Stimulated activated effector memory CD8-positive, alpha-beta T cell treated with anti-CD3 and anti-CD28 coated beads, Interleukin-12 subunit alpha, Interleukin-12 subunit beta, amount 100 ng/mL, for 72 hours (primary cell): ENCODE data around the gene HBG2.

Experiments
- ATAC-seq: fragments of 150-1000 bp; cut with Tn5 transposase; 2 replicates; pipeline ENCODE4 v1.10.0; 2021
- DNase-seq, 2 donors: peaks; one replicate each; pipeline ENCODE4 v3.0.0; 2021 to 2022; ENCODE audit warnings: low spot score in 2 of 2
- H3K27ac Mint-ChIP-seq: one replicate; pipeline ENCODE4 v1.8.0; 2022; ENCODE audit warnings: mild to moderate bottlenecking, mixed read lengths
- H3K36me3 Mint-ChIP-seq: one replicate; pipeline ENCODE4 v1.8.0; 2022; ENCODE audit warnings: mild to moderate bottlenecking, mixed read lengths
- H3K4me1 Mint-ChIP-seq: one replicate; pipeline ENCODE4 v1.8.0; 2022; ENCODE audit warnings: mixed read lengths
- H3K4me3 Mint-ChIP-seq: one replicate; pipeline ENCODE4 v1.8.0; 2022; ENCODE audit warnings: mild to moderate bottlenecking, mixed read lengths
- H3K9me3 Mint-ChIP-seq: one replicate; pipeline ENCODE4 v1.8.0; 2022; ENCODE audit warnings: mixed read lengths

The HBG2 gene

DNA sequence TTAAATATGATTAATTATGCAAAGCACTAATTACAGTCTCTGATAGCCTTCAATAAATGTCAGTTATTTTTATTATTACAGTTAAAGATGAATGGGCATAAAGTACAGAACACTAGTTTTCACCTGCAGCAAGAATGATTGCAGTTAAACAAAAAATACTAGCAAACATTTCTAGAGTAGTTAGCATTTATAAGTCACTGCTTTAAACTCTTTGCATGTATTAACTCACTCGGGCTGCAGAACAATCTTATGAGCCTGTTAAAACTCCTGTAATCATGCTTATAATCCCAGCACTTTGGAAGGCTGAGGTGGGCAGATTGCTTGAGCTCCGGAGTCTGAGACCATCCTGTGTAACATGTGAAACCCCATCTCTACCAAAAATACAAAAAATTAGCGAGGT lies 32.3 kb upstream of the HBG2 start:
- ATAC-seq (no peak), DNase-seq (no peak)
- Mint-ChIP-seq H3K9me3 (no peaks in the 10 kb centered on the region), H3K4me3 (no peak overlapping the region), H3K36me3 (no peaks in the 10 kb centered on the region), H3K27ac (no peak overlapping the region), H3K4me1 (no peaks in the 10 kb centered on the region)

DNA sequence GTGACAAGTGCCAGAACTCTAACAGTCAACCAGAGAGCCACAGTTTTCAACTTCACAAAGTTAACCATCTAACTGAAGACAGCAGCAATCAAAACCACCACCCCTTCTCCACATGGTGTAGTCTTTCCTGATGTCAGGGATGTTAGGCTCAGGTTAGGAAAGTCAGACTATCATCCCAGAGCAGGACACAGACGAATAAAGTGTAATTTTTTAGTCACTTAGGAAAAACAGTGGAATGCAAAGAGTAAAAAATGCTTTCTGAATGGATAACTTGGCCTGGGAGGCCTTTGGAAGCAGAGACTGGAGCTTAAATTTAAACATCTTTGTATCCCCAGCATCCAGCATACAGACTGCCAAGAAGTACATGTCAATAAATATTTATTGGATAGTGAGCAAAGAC lies 31.8 kb upstream of the HBG2 start:
- H3K27ac Mint-ChIP-seq = no peak overlapping the region
- DNase-seq (no peak), ATAC-seq (no peak)
- no peaks in the 10 kb centered on the region for H3K4me1 Mint-ChIP-seq
- H3K4me3 Mint-ChIP-seq = no peak overlapping the region
- H3K9me3 Mint-ChIP-seq = no peaks in the 10 kb centered on the region
- no peaks in the 10 kb centered on the region for H3K36me3 Mint-ChIP-seq

DNA sequence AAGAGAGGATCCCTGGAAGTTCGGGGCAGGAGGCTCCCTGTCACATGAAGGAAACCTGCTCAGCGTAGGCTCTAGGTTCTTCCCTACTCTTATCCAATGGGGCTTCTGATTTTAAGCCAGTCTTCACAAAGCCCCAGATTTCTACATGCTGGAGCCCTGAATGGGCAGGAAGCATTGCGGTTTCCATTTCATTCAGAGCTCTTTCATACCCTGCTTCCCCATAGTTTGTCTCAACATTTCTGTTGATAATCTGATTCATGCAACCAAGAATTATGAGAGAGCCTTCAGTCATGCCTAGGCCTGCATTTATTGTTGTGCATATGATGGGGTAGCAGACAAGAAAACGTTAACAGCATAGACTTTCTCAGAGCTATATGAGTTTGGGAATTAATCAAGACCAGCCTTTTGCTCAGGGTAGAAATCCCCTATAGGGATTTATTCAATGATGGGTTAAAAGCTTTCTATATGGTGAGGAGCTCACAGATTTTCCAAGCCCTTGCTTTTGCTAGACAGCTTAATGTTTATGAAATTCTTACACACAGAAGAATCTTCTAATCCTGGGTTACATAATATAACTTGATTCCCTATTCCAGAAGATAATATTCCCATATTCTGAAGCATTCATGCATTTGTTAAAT lies 31.2 kb upstream of the HBG2 start:
- no peaks in the 10 kb centered on the region for H3K4me1 Mint-ChIP-seq
- no peaks in the 10 kb centered on the region for H3K36me3 Mint-ChIP-seq
- no peak overlapping the region for H3K4me3 Mint-ChIP-seq
- H3K27ac Mint-ChIP-seq = no peak overlapping the region
- no peak for ATAC-seq
- H3K9me3 Mint-ChIP-seq = no peaks in the 10 kb centered on the region
- no peak for DNase-seq

DNA sequence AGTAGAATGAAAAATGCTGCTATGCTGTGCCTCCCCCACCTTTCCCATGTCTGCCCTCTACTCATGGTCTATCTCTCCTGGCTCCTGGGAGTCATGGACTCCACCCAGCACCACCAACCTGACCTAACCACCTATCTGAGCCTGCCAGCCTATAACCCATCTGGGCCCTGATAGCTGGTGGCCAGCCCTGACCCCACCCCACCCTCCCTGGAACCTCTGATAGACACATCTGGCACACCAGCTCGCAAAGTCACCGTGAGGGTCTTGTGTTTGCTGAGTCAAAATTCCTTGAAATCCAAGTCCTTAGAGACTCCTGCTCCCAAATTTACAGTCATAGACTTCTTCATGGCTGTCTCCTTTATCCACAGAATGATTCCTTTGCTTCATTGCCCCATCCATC lies 30.1 kb upstream of the HBG2 start:
- Mint-ChIP-seq H3K9me3 (no peaks in the 10 kb centered on the region), H3K4me1 (no peaks in the 10 kb centered on the region), H3K36me3 (no peaks in the 10 kb centered on the region), H3K27ac (no peak overlapping the region), H3K4me3 (no peak overlapping the region)
- DNase-seq (no peak), ATAC-seq (no peak)

DNA sequence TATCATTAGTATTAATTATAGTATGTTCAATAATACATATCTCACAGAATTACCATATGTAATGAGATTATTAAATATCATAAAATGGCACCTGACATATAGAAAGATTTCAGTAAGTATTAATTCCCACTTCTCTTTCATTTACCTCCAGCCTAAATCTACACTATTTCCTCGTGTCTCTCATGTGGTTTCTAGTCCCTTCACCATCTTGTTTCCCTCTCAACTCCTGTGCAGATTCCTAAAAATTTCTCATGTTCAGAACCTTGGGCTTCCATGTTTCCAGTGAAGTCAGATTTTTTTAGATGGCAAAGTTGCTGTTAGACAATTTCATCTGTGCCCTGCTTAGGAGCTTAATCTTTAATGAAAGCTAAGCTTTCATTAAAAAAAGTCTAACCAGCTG lies 29.3 kb upstream of the HBG2 start:
- H3K4me1 Mint-ChIP-seq = no peaks in the 10 kb centered on the region
- ATAC-seq (no peak), DNase-seq (no peak)
- H3K4me3 Mint-ChIP-seq = no peak overlapping the region
- H3K9me3 Mint-ChIP-seq = no peaks in the 10 kb centered on the region
- no peak overlapping the region for H3K27ac Mint-ChIP-seq
- H3K36me3 Mint-ChIP-seq = no peaks in the 10 kb centered on the region

DNA sequence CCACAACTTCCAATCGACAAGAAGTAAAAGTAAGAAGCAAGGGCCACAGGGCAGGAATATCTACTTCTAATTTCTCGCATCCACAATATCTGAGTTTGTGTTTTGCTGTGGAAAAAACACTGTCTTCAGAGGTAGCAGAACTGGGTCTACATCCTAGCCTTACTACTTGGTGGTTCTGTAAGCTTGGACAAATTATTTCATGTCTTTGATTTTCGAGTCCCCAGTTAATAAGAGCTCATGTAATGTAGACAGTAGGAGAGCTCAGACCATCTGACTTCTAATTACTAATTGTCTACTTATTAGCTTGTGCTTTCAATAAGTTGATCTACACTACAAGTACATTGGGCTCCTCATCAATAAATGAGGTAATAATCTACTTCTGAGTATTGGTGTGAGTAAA lies 28.5 kb upstream of the HBG2 start:
- no peaks in the 10 kb centered on the region for H3K9me3 Mint-ChIP-seq
- H3K4me3 Mint-ChIP-seq = no peak overlapping the region
- DNase-seq = no peak
- H3K4me1 Mint-ChIP-seq = no peaks in the 10 kb centered on the region
- H3K27ac Mint-ChIP-seq = no peak overlapping the region
- no peaks in the 10 kb centered on the region for H3K36me3 Mint-ChIP-seq
- ATAC-seq = no peak

DNA sequence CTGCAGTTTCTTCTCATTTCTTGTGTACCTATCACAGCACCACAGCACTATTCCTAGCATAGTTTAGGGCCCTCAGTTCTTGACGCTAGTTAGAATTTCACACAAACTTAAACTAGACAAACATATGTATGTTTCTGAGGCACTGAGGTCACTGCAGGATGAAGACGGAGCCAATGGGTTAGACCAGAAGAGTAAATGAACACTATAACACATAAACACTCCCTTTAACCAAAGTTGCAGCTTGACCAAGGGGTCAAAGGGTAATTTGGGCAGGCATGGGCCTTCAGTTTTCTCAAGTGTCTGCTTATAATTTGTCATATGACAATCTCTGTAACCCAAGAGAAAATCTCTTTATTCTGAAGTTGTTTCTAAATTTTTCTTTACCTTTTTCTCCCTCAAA lies 28.0 kb upstream of the HBG2 start:
- Mint-ChIP-seq H3K36me3 (no peaks in the 10 kb centered on the region), H3K4me1 (no peaks in the 10 kb centered on the region), H3K4me3 (no peak overlapping the region), H3K27ac (no peak overlapping the region), H3K9me3 (no peaks in the 10 kb centered on the region)
- no peak for ATAC-seq
- no peak for DNase-seq

DNA sequence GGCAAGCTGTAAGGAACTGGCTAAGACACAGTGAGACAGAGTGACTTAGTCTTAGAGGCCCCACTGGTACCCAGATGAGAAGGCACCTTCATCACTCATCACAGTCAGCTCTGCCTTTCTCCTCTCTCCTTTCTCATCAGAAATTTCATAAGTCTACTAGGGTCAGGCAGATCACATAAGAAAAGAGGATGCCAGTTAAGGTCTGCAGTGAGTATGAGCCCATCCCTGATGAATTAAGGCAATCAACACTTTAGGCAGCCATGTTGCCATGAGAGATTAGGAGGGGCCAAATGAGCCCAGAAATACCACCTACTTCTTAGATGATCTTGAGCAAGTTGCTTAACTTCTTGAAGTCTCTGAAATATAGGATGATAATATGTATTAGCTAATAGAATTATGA lies 27.0 kb upstream of the HBG2 start:
- peak; percentile 34 for ATAC-seq
- Mint-ChIP-seq H3K4me3 (no peak overlapping the region), H3K27ac (no peak overlapping the region), H3K4me1 (no peaks in the 10 kb centered on the region), H3K9me3 (no peaks in the 10 kb centered on the region), H3K36me3 (no peaks in the 10 kb centered on the region)
- DNase-seq = no peak

DNA sequence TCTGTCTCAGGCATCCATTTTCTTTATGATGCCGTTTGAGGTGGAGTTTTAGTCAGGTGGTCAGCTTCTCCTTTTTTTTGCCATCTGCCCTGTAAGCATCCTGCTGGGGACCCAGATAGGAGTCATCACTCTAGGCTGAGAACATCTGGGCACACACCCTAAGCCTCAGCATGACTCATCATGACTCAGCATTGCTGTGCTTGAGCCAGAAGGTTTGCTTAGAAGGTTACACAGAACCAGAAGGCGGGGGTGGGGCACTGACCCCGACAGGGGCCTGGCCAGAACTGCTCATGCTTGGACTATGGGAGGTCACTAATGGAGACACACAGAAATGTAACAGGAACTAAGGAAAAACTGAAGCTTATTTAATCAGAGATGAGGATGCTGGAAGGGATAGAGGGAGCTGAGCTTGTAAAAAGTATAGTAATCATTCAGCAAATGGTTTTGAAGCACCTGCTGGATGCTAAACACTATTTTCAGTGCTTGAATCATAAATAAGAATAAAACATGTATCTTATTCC lies 26.1 kb upstream of the HBG2 start:
- peak; percentile 81 for ATAC-seq
- Mint-ChIP-seq H3K36me3 (no peaks in the 10 kb centered on the region), H3K9me3 (no peaks in the 10 kb centered on the region), H3K27ac (no peak overlapping the region), H3K4me1 (no peaks in the 10 kb centered on the region), H3K4me3 (no peak overlapping the region)
- peak in 1 of 2 donors; percentile 49 for DNase-seq

DNA sequence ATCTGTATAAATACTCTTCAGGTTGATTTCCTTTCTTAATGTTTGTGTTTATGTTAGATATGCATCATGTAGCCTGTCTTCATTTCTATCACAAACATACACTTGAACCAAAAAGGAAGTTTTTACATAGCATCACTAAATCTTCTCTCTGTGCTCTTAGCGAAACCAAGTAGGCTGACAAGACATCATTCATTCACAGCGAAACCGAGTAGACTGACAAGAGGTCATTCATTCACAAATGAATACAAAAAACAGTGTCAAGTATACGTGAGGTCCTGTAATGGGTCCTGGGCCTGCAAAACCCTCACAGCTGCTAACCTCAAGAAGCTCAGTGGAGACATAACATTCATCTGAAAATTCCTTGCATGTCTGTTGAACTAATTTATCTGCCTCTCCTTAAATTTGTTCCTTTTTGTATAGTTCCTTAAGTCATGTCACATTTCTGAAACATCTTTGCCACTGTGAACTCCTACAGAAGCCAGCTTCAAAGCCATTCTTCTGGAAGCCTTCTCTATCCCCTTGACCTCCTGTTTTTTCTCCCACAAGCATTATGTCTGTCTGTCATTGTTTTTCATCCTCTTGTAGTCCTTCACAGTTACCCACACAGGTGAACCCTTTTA lies 25.0 kb upstream of the HBG2 start:
- H3K36me3 Mint-ChIP-seq = no peaks in the 10 kb centered on the region
- ATAC-seq (no peak), DNase-seq (no peak)
- H3K27ac Mint-ChIP-seq = no peak overlapping the region
- no peak overlapping the region for H3K4me3 Mint-ChIP-seq
- H3K4me1 Mint-ChIP-seq = no peaks in the 10 kb centered on the region
- H3K9me3 Mint-ChIP-seq = no peaks in the 10 kb centered on the region

DNA sequence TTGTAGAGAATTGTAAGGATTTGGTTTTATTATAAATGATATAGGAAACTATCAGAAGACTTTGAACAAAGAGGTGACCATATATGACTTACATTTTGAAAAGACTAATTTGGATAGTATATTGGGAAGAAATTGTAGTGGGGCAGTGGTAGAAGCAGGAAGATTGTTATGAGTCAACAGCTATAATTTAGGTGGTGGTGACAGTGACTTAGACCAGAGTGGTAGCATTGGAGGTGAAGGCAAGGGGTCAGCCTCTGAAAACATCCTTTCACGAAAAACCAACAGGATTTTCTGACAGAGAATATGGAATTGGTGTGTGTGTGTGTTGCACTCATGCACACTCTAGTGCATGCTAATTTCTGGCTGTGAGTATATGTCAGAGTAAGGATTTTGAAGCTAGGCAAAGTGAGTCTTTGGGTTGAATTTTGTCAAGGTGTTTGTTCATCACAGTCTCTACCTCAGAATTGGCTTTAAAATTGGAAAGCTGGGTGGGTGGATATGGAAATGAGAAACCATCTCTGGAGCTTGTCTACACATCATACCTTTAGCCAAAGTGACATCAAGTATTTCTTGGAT lies 23.3 kb upstream of the HBG2 start:
- DNase-seq (no peak), ATAC-seq (peak; percentile 14)
- Mint-ChIP-seq H3K4me3 (no peak overlapping the region), H3K36me3 (no peaks in the 10 kb centered on the region), H3K27ac (no peak overlapping the region), H3K9me3 (no peaks in the 10 kb centered on the region), H3K4me1 (no peaks in the 10 kb centered on the region)

DNA sequence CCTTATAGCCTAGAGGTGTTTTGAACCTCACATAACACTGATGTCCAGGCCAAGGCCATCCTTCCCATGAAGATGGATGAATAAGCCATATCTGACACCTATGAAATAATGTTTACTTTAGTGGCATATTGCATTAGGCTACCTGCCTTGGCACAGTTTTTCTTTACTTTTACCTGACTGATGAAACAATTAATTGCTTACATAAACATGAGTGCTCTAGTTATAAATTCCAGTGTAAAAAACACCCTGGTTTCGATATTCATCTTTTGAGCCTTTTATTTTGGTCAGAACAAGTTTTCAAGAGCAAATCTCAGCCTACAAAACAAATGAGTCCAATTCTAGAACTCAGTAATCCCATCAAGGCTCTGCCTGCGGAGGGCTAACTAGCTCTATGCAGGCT lies 22.1 kb upstream of the HBG2 start:
- H3K27ac Mint-ChIP-seq = no peak overlapping the region

DNA sequence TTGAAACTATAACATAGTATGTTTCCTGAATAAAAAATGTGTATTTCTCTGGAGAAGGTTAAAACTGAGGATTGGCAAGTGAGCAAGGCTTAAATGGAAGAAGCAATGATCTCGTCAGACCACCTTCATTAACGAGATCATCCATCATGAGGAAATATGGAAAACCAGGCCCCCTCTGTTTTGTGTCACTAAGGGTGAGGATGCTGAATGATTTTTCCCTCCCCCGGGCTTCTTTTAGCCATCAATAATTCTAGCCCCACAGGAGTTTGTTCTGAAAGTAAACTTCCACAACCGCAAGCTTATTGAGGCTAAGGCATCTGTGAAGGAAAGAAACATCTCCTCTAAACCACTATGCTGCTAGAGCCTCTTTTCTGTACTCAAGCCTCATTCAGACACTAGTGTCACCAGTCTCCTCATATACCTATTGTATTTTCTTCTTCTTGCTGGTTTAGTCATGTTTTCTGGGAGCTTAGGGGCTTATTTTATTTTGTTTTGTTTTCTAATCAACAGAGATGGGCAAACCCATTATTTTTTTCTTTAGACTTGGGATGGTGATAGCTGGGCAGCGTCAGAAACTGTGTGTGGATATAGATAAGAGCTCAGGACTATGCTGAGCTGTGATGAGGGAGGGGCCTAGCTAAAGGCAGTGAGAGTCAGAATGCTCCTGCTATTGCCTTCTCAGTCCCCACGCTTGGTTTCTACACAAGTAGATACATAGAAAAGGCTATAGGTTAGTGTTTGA lies 21.0 kb upstream of the HBG2 start:
- no peak overlapping the region for H3K4me3 Mint-ChIP-seq
- H3K27ac Mint-ChIP-seq = no peak overlapping the region
- ATAC-seq = no peak
- no peak for DNase-seq
- H3K4me1 Mint-ChIP-seq = no peaks in the 10 kb centered on the region
- H3K9me3 Mint-ChIP-seq = no peaks in the 10 kb centered on the region
- no peaks in the 10 kb centered on the region for H3K36me3 Mint-ChIP-seq

More for the DNA sequence above, 22.1 kb upstream of the HBG2 start:
- DNase-seq (no peak), ATAC-seq (no peak)
- H3K4me3 Mint-ChIP-seq = no peak overlapping the region
- H3K9me3 Mint-ChIP-seq = no peaks in the 10 kb centered on the region
- no peaks in the 10 kb centered on the region for H3K4me1 Mint-ChIP-seq
- H3K36me3 Mint-ChIP-seq = no peaks in the 10 kb centered on the region

DNA sequence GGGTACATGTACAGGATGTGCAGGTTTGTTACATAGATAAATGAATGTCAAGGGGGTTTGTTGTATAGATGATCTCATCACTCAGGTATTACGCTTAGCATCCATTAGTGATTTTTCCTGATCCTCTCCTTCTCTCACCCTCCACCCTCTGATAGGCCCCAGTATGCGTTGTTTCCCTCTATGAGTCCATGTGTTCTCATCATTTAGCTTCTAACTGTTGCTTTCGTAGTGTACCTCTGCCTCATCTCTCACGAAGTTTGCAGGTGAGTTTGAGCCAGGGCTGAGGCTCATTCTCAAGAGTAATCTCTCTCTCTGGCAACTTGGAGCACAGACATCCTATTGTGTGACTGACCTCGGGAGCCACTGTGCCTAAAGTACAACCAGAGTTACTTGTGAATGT lies 19.8 kb upstream of the HBG2 start:
- no peak for ATAC-seq
- H3K9me3 Mint-ChIP-seq = no peaks in the 10 kb centered on the region
- DNase-seq = no peak
- H3K36me3 Mint-ChIP-seq = no peaks in the 10 kb centered on the region
- H3K4me3 Mint-ChIP-seq = no peak overlapping the region
- no peak overlapping the region for H3K27ac Mint-ChIP-seq
- no peaks in the 10 kb centered on the region for H3K4me1 Mint-ChIP-seq

DNA sequence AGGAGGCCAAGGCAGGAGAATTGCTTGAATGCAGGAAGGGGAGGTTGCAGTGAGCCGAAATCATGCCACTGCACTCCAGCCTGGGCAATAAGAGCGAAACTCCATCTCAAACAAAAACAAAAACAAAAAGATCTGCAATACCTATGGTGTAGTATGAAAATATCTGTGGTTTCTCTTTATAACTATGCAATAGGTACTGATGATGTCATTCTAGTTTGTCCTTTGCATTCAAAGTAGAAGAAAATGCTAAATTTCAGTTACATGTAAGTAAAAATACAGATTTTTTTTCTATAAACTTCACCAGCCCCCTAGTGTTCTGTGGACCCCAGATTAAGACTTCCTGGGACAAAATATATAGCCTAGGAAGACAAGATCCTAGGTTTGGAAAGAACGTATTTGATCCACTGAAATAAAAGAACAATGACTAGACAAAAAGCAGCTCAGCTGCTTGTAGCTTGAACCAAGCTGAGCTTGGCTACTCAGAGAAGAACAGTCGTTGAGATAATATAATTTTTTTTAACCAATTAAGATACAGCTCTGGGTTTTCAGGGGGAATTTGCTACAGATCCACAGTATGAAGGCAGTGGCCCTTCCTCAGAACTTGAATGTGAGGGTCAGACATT lies 17.9 kb upstream of the HBG2 start:
- DNase-seq = no peak
- H3K4me3 Mint-ChIP-seq = no peak overlapping the region
- no peaks in the 10 kb centered on the region for H3K4me1 Mint-ChIP-seq
- no peaks in the 10 kb centered on the region for H3K9me3 Mint-ChIP-seq
- no peak overlapping the region for H3K27ac Mint-ChIP-seq
- no peaks in the 10 kb centered on the region for H3K36me3 Mint-ChIP-seq
- ATAC-seq = no peak
